SU-DHL-6 (cell line): ENCODE results near the gene CDX2.

Experiments
- CTCF ChIP-seq: fragments of 200-600 bp; sonication (generic); IDR thresholded peaks from one replicate; pipeline ENCODE4 v1.5.1; 2017; ENCODE audit warnings: antibody characterized with exemption, mild to moderate bottlenecking, low read length, moderate library complexity; ENCODE audit not compliant: insufficient read depth, poor library complexity, severe bottlenecking
- EZH2phosphoT487 ChIP-seq: fragments of 200-600 bp; sonication (generic), shearing (Covaris generic); conservative IDR thresholded peaks from 2 replicates; pipeline ENCODE4 v1.6.1; 2018; ENCODE audit warnings: mild to moderate bottlenecking, antibody characterized with exemption, low read length, moderate library complexity, mixed read lengths

GRCh38 chr13:27955014-27955591 lies 14.0 kb downstream of the CDX2 start:
- no peak for TF ChIP-seq EZH2phosphoT487
- TF ChIP-seq CTCF: no peak
